HG03103 (cell line): ENCODE measurements around the gene KHDRBS2.

Source experiments
- ATAC-seq: cut with Tn5 transposase; IDR thresholded peaks from one replicate; pipeline ENCODE4 v1.9.1; 2021; ENCODE audit warnings: low read depth; ENCODE audit not compliant: unreplicated experiment

KHDRBS2 gene

GRCh38 chr6:62039605-62040004, 246.4 kb downstream of the KHDRBS2 start:
- no peak for ATAC-seq

- no peak for ATAC-seq
Measured at GRCh38 chr6:62037445-62037844, 248.6 kb downstream of the KHDRBS2 start.

GRCh38 chr6:62035952-62036351, 250.1 kb downstream of the KHDRBS2 start:
- no peak for ATAC-seq

- ATAC-seq, result no peak
Measured at GRCh38 chr6:62013719-62014118, 272.3 kb downstream of the KHDRBS2 start.

- ATAC-seq, result no peak
Measured at GRCh38 chr6:62009445-62009844, 276.6 kb downstream of the KHDRBS2 start.

GRCh38 chr6:61989616-61990015, 296.4 kb downstream of the KHDRBS2 start:
- no peak for ATAC-seq

- ATAC-seq, result no peak
Measured at GRCh38 chr6:61980622-61981021, 305.4 kb downstream of the KHDRBS2 start.

- ATAC-seq, result no peak
Measured at GRCh38 chr6:61977947-61978346, 308.1 kb downstream of the KHDRBS2 start.

- ATAC-seq, result no peak
Measured at GRCh38 chr6:61977099-61977498, 308.9 kb downstream of the KHDRBS2 start.

- no peak for ATAC-seq
Measured at GRCh38 chr6:61959196-61959595, 326.8 kb downstream of the KHDRBS2 start.

GRCh38 chr6:61953851-61954250, 332.2 kb downstream of the KHDRBS2 start:
- ATAC-seq, result no peak

- ATAC-seq, result no peak
Measured at GRCh38 chr6:61951586-61951985, 334.4 kb downstream of the KHDRBS2 start.

GRCh38 chr6:61950811-61951210, 335.2 kb downstream of the KHDRBS2 start:
- ATAC-seq, result no peak

GRCh38 chr6:61949971-61950370, 336.1 kb downstream of the KHDRBS2 start:
- no peak for ATAC-seq

- no peak for ATAC-seq
Measured at GRCh38 chr6:61949161-61949560, 336.9 kb downstream of the KHDRBS2 start.

GRCh38 chr6:61947311-61947947, 338.6 kb downstream of the KHDRBS2 start:
- no peak for ATAC-seq

GRCh38 chr6:61940919-61941318, 345.1 kb downstream of the KHDRBS2 start:
- no peak for ATAC-seq

GRCh38 chr6:61935242-61935846, 350.7 kb downstream of the KHDRBS2 start:
- ATAC-seq, result no peak

GRCh38 chr6:61909486-61909885, 376.5 kb downstream of the KHDRBS2 start:
- ATAC-seq, result no peak

- ATAC-seq, result no peak
Measured at GRCh38 chr6:61901748-61902147, 384.3 kb downstream of the KHDRBS2 start.

- no peak for ATAC-seq
Measured at GRCh38 chr6:61894536-61894935, 391.5 kb downstream of the KHDRBS2 start.

GRCh38 chr6:61887423-61887822, 398.6 kb downstream of the KHDRBS2 start:
- ATAC-seq, result no peak
